HG02885 (cell line): ENCODE data around the gene VAMP1.

ENCODE experiments used
- ATAC-seq: cut with Tn5 transposase; IDR thresholded peaks from one replicate; pipeline ENCODE4 v1.9.1; 2021; ENCODE audit warnings: mild to moderate bottlenecking; ENCODE audit not compliant: unreplicated experiment, poor library complexity

Gene VAMP1

DNA sequence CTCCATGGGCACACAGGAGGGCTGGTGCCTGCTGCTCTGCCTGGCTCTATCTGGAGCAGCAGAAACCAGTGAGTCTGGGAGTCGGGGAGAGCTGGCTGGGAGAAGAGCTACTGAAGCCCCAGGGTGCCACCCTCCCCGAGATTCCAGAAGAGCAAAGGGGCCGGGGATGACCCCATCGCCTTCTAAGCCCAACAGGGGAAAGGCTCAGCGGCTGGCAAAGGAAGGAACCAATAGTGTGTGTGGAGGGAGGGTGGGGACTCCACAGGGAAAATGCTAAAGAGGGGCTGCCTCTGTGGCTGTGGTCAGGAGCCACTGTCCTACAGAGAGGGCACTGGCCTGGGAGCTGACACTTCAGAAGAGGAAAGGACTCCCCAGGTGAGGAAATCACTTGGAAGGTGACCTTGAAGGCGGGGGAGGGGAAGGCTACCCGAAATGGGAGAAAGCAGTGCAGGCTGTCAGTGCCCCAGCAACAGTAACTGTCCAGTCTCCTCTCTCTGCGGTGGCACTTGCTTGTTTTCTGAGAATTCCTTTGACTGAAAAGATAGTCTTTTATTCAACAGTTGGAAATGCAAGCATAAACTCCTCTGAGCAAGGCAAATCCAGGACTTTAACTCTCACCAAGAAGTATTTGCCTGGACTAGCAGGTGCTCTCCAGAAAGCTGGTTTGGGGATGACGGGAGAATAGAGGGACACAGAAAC is 18.1 kb downstream of the VAMP1 start:
- no peak for ATAC-seq

DNA sequence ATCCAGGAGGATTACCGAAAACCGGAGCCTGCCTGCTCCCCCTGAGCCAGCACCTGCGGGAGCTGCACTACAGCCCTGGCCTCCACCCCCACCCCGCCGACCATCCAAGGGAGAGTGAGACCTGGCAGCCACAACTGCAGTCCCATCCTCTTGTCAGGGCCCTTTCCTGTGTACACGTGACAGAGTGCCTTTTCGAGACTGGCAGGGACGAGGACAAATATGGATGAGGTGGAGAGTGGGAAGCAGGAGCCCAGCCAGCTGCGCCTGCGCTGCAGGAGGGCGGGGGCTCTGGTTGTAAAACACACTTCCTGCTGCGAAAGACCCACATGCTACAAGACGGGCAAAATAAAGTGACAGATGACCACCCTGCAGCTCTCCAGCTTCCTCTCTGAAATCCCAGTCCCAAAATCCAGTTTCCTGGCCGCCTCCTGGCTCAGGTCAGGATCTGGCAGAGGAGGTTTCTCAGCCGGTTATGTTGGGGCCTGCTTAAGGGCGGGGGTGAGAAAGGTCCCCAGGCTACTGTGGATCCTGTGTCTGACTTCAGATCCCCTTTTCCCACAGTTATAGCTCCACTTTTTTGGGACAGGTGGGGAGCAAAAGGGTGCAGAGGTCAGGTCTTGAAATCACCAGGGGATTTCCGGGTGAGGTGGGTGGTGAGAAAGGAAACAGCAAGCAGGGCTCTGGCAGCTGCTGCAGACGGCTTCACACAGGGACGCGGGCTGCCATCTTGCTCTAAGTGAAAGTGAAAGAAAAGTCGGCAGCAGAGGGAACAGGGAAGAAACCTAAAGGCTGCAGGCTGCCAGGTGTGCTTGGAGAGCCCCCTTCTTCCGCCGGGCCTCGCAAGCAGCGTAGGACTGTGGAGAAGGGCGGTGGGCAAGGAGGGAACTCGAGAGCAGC is 18.9 kb downstream of the VAMP1 start, which contains the start of gene TAPBPL:
Gene TAPBPL, plus strand, starts transcription at position 695 of the 897 bp plus-strand sequence. CDS start 207 bp downstream, outside the sequence.
- ATAC-seq: no peak

DNA sequence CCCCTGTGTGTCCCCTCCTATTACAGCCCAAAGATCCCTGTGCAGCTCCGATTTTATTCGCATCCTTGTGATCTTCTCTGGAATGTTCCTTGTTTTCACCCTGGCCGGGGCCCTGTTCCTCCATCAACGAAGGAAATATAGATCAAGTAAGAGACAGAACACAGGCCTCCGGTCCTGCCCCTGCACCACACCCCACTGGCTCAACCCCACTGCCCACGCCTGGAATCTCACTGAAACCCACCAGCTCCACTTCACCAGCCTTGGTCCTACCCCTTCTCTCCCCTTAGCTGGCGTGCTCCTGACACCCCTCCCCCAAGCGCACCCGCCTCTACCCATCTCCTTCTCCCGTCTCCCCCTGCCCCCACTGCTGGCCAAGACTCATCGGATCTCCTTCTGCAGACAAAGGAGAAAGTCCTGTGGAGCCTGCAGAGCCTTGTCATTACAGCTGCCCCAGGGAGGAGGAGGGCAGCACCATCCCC is 19.6 kb downstream of the VAMP1 start:
- no peak for ATAC-seq

DNA sequence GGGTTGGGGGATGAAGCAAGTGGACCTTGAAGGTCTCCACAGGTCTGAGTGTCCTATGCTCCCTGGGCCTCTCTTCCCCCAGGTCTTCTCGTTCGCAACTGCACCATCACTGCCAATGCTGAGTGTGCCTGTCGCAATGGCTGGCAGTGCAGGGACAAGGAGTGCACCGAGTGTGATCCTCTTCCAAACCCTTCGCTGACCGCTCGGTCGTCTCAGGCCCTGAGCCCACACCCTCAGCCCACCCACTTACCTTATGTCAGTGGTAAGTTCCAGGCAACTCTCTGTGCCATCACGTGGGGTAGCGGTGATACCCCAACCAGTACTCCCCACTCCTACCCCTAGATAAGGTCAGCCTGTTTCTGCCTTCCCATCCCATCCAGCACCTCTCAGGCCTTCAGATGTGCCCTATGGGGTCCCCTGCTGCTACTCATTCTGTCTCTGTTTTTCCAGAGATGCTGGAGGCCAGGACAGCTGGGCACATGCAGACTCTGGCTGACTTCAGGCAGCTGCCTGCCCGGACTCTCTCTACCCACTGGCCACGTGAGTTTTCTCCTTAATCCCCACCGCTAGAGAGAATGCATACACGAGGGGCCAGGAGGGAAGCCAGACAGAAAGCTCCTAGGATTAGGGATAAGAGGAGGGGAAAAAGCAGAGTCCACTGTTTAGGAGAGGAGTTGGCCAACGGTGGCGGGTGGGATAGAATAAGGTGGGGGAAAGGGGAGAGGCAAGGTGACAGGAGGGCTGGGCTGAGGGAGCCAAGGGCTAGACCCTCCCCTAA is 20.2 kb downstream of the VAMP1 start:
- ATAC-seq: no peak

DNA sequence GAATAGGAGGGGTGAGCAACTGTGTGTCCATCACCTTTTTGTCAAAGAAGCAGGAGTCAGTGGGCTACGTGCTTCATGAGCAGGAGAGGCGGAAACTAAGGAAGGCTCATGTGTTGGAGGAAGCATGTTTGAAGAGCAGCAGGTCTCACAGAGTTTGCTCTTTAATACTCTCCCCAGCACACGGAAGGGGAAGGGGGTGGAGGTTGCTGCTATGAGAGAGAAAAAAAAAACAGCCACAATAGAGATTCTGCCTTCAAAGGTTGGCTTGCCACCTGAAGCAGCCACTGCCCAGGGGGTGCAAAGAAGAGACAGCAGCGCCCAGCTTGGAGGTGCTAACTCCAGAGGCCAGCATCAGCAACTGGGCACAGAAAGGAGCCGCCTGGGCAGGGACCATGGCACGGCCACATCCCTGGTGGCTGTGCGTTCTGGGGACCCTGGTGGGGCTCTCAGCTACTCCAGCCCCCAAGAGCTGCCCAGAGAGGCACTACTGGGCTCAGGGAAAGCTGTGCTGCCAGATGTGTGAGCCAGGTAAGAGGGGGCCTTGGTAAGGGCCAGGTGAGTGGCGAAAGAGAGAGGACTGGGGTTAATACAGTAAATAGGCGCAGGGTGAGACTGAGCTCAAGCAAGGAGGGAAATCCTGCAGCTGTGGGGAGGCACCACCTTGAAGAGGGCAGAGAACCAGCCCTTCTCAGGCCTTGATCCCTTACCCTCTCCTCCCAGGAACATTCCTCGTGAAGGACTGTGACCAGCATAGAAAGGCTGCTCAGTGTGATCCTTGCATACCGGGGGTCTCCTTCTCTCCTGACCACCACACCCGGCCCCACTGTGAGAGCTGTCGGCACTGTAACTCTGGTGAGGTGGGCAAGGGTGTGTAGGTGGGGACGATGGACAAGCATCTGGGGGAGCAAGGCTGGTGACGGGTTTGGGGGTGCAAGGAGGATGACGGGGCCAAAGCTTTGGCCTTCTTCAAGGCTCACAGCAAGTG is 25.5 kb downstream of the VAMP1 start, which contains the start of gene CD27:
Gene CD27, plus strand, starts transcription at position 252 of the 985 bp plus-strand sequence. Its CDS starts 141 bp downstream, at position 393.
- no peak for ATAC-seq

DNA sequence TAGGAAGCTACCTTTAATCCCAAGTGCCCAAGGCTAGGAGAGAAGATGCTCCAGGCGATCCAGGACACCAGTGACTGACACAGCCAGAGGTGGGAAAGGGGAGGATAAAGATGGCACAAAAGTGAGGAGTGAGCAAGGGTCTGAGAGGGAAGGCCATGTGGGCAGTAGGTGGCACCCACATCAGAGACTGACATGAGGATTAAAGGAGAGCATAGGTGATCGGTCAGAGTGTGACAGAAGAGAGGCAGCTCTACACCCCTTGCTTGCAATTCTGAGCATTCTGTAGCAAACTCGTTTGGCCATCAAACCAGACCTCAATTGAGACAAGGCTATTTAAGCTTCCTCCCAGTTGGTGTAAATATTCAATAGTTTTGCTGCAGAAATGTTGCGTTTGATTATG is 26.4 kb downstream of the VAMP1 start:
- no peak for ATAC-seq

DNA sequence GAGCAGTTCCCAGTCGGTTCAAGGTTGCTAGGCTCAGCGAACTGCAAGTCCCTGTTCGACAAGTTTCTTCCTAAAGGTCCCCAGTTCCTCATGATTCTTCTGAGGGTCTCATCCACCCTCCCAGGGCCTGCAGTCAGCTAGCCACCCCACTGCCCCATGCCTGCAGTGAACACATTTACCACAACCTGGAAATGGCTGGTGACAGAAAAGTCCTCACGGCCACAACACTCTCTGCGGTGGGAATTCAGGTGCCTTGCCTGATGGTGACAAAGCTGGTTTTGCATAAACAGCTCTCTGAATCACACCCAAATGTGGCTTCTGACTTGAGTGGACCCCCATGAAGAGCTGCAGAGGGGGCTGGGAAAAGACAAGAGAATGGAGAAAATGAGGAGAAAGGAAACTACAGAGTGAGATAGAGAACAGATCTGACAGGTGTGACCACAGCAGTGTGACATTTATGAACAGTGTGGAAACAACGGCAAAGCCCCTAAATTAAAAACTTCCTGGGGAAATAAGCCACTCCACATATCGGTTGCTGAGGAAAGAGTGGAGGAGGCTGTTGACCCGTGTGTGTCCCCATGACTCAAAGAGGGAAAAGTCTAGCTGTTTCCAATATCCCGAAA is 27.0 kb downstream of the VAMP1 start:
- ATAC-seq: no peak

DNA sequence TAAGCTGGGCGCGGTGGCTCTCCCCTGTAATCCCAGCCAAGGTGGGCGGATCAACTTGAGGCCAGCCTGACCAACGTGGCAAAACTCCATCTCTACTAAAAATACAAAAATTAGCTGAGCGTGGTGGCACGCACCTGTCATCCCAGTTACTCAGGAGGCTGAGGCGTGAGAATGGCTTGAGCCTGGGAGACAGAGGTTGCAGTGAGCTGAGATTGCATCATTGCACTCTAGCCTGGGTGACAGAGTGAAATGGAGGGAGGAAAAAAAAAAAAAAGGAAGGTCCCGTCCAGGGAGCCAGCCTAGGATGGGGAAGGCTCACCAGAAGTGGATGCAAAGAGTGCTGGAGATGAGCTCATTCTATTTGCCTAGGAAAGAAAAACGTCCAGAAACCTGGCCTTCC is 27.6 kb downstream of the VAMP1 start:
- no peak for ATAC-seq

DNA sequence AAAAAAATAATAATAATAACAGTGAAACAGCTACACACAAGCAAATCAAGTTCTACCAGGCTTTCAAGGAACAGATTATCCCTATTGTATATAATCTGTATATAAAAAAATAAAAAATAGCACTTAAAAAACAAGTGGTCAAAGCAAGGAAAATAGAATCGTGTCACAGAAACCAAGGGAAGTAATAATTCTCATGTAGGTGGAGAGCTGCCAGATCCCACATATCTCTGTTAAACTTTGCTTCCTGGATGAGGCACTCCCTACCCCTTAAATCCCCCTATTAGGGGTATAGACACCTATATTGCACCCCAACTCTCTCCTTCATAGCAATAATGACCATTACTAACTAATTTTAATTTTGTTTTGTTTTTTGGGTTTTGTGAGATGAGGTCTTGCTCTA is 30.1 kb downstream of the VAMP1 start:
- no peak for ATAC-seq

DNA sequence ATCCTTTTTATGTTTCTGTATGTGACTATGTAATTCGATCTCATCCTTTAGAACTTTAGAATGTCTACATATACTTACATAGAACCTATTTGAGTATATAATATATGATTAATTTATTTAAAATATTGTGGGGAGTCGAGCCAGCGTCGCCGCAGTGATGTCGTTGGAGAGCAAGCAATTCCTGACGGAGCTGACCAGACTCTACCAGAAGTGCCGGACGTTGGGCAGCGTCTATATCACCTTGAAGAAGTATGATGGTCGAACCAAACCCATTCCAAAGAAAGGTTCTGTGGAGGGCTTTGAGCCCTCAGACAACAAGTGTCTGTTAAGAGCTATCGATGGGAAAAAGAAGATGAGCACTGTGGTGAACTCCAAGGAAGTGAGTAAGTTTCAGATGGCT is 32.1 kb downstream of the VAMP1 start:
- ATAC-seq: no peak

DNA sequence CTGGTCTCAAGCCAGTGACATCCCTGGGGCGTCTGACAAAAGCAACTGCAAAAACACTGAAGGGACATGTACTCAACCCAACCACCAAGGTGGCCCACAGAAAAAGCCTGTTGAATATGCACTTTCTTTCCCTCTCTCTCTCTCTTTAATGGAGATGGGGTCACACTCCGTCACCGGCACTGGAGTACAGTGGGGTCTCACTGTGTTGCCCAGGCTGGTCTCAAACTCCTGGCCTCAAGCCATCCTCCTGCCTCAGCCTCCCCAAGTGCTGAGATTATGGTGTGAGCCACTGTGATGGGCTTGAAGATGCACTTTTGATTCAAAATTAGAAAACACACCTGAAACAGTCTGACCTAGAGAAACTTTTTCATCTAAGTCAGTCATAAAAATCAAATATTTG is 32.9 kb downstream of the VAMP1 start:
- ATAC-seq: no peak

DNA sequence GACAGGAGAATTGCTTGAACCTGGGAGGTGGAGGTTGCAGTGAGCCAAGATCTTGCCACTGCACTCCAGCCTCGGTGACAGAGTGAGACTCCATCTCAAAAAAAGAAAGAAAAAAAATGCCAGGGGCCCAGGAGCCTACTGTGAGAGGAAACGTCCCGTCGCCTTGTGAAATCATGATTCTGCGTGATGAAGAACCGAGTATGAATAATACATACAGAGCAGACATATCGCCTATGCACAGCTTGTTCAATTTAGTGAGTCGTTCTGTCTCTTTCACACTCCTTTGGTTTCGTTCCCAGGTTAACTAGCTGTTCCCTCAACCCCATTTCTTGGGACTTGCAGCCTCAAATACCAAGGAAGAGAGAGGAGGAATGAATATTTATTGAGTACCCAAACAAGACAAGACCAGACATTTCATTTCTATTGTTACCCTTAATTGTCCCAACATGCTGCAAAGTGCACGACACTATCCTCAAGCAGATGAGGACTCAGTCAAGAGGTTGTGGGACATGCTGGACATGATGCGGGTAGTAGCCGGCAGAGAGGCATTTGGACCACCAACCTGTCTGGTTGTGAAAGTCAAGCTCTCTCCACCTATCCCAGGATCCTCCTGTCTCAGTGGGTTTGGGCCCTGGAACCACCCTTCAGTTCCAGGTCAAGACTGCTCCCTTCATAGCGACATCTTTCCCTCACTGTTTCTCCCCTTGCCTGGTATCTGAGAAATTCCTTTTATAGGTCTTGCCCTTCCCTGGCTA is 34.3 kb downstream of the VAMP1 start:
- ATAC-seq: no peak

DNA sequence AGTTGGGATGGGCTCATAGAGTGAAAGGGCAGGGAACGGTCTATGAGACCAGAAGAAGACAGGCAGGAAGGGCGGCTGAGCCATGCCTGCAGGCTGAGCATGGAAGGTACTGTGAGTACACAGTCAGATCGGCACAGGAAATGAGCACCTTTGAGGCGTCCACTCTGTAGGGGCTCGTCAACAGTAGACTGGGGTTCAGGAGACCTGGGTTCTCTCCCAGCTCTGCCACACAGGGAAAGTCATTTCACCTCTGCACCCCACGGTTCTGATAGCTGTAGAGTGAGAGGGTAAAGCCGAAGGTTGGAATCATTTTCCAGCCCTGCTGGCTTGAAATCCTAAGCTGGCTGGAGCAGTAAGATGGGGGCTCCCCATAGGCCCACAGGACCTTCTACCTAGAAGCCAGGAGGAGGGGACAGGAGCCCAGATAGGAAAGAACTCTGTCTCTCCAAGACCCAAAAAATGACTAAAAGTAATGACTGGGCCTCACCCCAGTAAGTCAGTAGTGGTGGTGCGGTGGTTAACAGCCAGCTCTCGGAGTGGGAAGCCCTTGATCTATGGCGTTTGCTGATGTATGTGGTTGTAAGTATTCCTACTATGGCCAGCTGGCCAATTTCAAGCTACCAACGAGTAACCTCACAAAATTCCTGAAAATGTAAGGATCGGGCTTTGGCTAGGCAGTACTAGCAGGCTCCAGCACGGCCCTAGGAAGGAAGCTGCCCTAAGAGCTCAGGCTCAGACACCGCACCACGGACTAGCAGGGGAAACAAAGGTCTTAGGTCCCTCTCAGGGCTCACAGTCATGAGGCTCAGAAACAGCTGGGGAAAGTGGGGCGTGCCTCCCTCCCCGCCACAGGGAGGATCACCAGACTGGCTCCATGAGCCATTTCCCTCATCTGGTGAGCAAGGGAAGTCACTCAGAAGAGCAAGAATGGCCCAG is 36.0 kb downstream of the VAMP1 start:
- no peak for ATAC-seq

DNA sequence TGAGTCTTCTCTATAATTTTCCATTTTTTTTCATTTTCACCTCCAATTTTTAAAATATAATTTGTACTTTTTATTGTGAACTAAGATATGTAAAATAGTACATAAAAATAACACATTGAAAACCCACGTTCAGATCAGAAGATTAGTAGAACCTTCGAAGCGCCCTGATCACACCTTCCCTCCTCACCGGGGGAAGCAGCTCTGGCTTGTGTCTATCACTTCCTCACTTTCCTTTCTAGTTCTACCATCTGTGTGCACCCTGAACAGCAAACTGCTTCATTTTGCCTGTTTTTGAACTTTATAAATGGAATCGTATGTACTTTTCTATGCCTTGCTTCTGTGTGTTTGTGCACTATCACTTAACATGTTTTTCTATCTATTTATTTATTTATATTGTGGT is 37.5 kb downstream of the VAMP1 start:
- no peak for ATAC-seq

DNA sequence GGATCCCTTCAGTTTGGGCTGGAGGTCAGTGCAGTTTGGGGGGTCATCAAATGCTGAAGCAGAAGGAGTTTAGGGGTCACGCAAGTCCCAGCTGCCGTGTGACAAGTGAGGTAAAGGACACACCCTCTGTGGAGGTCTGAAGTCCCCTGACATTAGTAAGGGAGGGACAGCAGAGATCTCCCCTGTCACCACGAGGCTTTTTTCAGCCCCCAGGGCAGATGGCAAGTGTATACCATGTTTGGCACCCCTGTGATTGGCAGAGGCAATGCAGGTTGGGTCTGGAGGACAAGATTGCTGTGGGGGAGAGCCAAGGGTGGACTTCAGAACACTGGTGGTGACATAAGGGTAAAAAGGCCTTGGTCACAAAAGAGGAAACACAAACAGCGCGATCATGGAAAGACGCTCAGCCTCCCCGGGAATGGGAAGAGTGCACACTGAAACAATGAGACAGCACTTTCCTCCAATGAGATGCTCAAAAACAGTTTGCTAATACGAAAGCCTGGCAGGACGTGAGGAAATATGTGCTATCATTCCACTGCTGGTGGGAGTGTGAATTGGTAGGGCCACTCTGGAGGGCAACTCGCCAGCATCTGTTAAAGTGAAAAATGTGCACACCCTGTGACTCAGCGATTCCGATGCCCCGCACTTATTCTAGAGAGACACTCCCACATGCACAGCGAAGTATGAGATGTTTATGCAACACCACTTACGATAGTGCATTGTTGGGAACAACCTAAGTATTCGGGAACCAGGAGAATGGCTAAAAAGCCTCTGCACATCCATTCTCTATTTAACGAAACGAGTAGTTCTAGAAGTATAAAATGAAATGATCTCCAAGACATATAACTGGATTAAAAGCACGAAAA is 40.1 kb downstream of the VAMP1 start:
- no peak for ATAC-seq

DNA sequence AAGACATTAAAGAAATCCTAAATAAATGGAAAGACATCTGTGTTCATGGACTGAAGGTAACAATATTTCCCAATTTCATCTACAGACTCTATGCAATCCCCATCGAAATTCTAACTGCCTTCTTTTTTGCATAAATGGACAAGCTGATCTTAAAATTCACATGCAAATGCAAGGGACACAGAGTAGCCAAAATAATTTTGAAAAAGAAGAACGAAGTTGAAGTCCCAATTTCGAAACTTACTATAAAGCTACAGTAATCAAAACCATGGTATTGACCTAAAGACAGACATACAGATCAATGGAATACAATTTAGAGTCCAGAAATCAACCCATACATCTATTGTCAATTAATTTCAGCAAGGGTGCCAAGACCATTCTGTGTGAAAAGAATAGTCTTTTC is 42.2 kb downstream of the VAMP1 start:
- no peak for ATAC-seq
